Measurements from ENCODE around the gene DENND4A. TPM values are rescaled to one million over a fixed set of nuclear protein-coding genes. Genes with fewer than 3 reads are reported as not detected.
"Not testable (repeated sequence)": the region's sequence is repeated elsewhere in the genome, so short reads cannot be mapped to it uniquely, and the experiment has no call there.

The DENND4A gene
- total and polyA plus RNA-seq, 9 of the 15 experiments (the other 6 are each of a cell fraction or from before 2014, with no cell fraction given): 6.8 to 32.3 (median 19.9) TPM

GRCh38 chr15:65733599-65733998 is 58.5 kb downstream of the DENND4A start (continued):
- TF ChIP-seq ARID1B (IDR thresholded peaks at IDR 0.05): peak; percentile 62
- 0 out of 2 replicates have a peak, but pooled peaks have one; percentile 40 for TF ChIP-seq DPF2 (IDR thresholded peaks at IDR 0.05)
- TF ChIP-seq MEF2D (tag; conservative IDR thresholded peaks at IDR 0.05; ENCODE audit: low read depth): peak; percentile 47; the same call in 1 of the 2 replicates
- TF ChIP-seq CXXC5 (CRISPR knock-in tag; IDR thresholded peaks at IDR 0.05): peak; percentile 81
- TF ChIP-seq MECOM (CRISPR knock-in tag; IDR thresholded peaks at IDR 0.05): peak; percentile 49; the same call in 1 of the 2 replicates
- peak; percentile 21; the same call in 1 of the 2 replicates for TF ChIP-seq L3MBTL2 (IDR thresholded peaks at IDR 0.05)
- 0 out of 2 replicates have a peak, but pooled peaks have one; percentile 20 for TF ChIP-seq NFXL1 (CRISPR knock-in tag; IDR thresholded peaks at IDR 0.05)
- 0 out of 2 replicates have a peak, but pooled peaks have one; percentile 38 for TF ChIP-seq ZBTB34 (CRISPR knock-in tag; IDR thresholded peaks at IDR 0.05)
- not testable (repeated sequence) for TF ChIP-seq PBX2 (CRISPR knock-in tag; IDR thresholded peaks at IDR 0.05; ENCODE audit: low read depth)
- 0 out of 2 replicates have a peak, but pooled peaks have one; percentile 26 for TF ChIP-seq PBX2 (tag; conservative IDR thresholded peaks at IDR 0.05; ENCODE audit: low read depth)
- peak; percentile 81 for TF ChIP-seq SMAD4 (CRISPR knock-in tag; conservative IDR thresholded peaks at IDR 0.05)
- peak; percentile 97 for TF ChIP-seq ZNF592 (IDR thresholded peaks at IDR 0.05)
- peak; percentile 70; the same call in 1 of the 2 replicates for TF ChIP-seq IRF9 (tag; IDR thresholded peaks at IDR 0.05)
- peak; percentile 85 for TF ChIP-seq CBFA2T3 (IDR thresholded peaks at IDR 0.05)
- TF ChIP-seq EP400 (IDR thresholded peaks at IDR 0.05): peak; percentile 31; the same call in 1 of the 2 replicates
- TF ChIP-seq SOX6 (IDR thresholded peaks at IDR 0.05): peak; percentile 36; the same call in 1 of the 2 replicates
